Occipital lobe (tissue), 2 donors: Measurements from ENCODE around the gene FBRSL1. TPM values are rescaled to one million over a fixed set of nuclear protein-coding genes. Genes with fewer than 3 reads are reported as not detected.

Experiments used
- DNase-seq: peaks from one replicate; lab custom pipeline; 2025; lab: John Stamatoyannopoulos, UW
- total RNA-seq: library from RNA; depleted of rRNA; stranded (reverse); fragments of >200 nt; gene quantifications from one replicate; pipeline ENCODE4 v1.2.3, GENCODE V29; 2014

Gene FBRSL1
- total RNA-seq, 1 donor from 2014 or later = 5.3 TPM

- no peak for DNase-seq
Observed at GRCh38 chr12:132496358-132496669, 6.4 kb downstream of the FBRSL1 start.

- DNase-seq = no peak
Observed at GRCh38 chr12:132496710-132497109, 6.8 kb downstream of the FBRSL1 start.

- DNase-seq = no peak
Observed at GRCh38 chr12:132497514-132498405, 7.8 kb downstream of the FBRSL1 start.

GRCh38 chr12:132498931-132499330 lies 9.0 kb downstream of the FBRSL1 start:
- no peak for DNase-seq

- no peak for DNase-seq
Observed at GRCh38 chr12:132500142-132500855, 10.3 kb downstream of the FBRSL1 start.

GRCh38 chr12:132500856-132501180 lies 10.9 kb downstream of the FBRSL1 start:
- no peak for DNase-seq

- DNase-seq = no peak
Observed at GRCh38 chr12:132501204-132501940, 11.4 kb downstream of the FBRSL1 start.

GRCh38 chr12:132502149-132502881 lies 12.4 kb downstream of the FBRSL1 start:
- no peak for DNase-seq

GRCh38 chr12:132502882-132503193 lies 12.9 kb downstream of the FBRSL1 start:
- DNase-seq = no peak

GRCh38 chr12:132503618-132504204 lies 13.8 kb downstream of the FBRSL1 start:
- DNase-seq = no peak

- DNase-seq = no peak
Observed at GRCh38 chr12:132505105-132505851, 15.3 kb downstream of the FBRSL1 start.

GRCh38 chr12:132505852-132506219 lies 15.9 kb downstream of the FBRSL1 start:
- DNase-seq = no peak

- DNase-seq = no peak
Observed at GRCh38 chr12:132506328-132507160, 16.6 kb downstream of the FBRSL1 start.

GRCh38 chr12:132507161-132507538 lies 17.2 kb downstream of the FBRSL1 start:
- DNase-seq = no peak

GRCh38 chr12:132507656-132508490 lies 17.9 kb downstream of the FBRSL1 start:
- no peak for DNase-seq

- DNase-seq = no peak
Observed at GRCh38 chr12:132508491-132508740, 18.5 kb downstream of the FBRSL1 start.

- no peak for DNase-seq
Observed at GRCh38 chr12:132508860-132509732, 19.1 kb downstream of the FBRSL1 start.

- DNase-seq = no peak
Observed at GRCh38 chr12:132510111-132510724, 20.3 kb downstream of the FBRSL1 start.
